GM18868 (cell line): ENCODE data around the gene LRRC61.

Experiments
- ATAC-seq: cut with Tn5 transposase; IDR thresholded peaks from one replicate; pipeline ENCODE4 v1.9.1; 2021; ENCODE audit warnings: mild to moderate bottlenecking, moderate library complexity; ENCODE audit not compliant: unreplicated experiment

LRRC61 gene

DNA sequence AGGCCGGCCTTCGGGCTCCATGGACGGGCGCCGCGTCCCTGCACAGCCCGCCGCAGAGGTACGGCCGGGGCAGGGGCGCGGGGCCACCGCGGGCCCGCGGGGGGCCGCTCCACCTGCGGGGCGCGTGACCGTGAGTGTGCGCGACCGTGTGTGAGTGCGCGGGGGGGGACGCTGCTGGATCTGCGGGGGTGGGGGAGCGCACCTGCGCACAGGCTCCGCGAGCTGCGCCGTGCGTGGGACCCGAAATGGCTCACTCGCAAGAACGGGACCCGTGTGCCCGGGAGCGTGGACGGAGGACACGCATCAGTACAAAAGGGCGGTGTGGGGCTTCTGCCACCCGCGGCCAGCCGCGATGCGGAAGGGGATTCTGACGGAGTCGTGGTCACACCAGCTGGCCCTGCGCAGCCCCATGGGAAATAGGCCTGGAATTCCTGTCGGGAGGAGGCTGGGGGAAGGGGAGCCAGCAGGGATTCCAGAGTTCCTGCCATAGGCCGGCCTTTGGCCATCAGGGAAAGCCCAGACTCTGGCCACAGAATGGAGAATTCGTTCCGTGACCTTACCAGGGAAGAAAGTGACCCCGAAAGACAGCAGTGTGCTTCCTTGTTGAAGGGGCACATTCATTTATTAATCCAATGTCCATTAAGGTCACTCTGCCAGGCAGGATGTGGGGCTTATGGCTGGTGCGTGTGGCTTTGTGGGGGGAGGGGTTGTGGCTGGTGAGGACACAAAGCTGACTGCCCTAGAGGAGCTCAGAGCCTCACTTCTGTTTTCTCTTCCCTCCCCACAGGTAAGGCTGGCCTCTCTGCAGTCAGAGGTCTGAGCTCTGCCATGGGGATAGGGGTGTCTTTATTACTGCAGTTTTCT, 46.0 kb downstream of the LRRC61 start:
- ATAC-seq = peak; percentile 19

DNA sequence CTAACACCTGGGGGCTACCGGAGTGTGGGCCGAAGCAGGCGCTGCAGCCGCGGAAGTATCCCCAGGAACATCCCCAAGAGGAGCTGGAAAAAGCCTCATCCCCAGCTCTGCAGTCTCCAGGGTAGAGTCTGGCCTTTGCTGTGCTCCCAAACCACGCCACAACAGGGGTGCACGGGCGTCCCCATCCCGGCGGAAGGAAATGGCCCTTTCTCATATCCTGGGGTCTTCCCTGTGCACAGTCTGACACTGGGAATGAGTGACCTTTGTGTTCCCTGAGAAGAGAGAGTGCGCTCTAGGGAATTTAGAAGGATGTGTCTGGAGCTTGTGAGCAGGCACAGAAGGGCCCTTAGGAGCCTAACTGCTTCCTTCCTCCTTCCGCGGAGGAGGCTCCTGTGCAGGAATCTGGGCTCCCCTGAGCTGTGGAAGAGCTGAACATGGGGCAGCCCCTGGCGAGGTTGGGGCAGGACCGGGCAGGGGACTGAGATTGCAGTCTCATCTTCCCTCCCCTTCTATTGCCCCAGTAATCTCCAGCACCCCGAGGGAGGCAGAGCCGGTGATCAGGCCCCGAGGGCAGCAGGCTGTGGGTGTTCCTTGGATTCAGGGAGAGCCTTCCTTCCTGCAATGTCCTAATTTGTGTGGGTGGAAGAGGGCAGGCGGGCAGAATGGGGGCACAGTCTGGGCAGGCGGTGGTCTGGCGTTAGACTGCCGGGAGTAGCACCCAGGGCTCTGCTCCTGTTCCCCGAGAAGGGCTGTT, 46.8 kb downstream of the LRRC61 start:
- ATAC-seq = no peak

DNA sequence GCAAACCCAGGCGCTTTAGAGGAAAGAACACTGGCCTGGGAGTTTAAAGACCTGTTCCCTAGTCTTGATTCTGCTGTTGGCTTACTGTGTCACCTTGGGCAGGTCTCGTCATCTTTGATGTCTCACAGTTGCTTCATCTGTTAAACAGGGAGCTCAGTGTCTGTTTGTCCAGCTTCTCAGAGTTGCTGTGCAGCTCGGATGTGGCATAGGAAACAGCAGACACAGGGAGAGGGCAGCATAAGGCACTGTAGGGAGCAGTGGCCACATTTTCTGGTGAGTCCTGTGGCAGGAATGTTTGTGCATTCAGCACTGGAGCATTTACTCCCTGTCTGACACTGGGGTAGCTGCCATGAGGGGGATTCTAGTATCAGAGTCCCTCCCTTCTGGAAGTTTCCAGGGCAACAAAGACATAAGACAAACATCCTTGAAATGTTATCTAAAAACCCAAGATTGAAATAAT, 47.5 kb downstream of the LRRC61 start:
- ATAC-seq = no peak

DNA sequence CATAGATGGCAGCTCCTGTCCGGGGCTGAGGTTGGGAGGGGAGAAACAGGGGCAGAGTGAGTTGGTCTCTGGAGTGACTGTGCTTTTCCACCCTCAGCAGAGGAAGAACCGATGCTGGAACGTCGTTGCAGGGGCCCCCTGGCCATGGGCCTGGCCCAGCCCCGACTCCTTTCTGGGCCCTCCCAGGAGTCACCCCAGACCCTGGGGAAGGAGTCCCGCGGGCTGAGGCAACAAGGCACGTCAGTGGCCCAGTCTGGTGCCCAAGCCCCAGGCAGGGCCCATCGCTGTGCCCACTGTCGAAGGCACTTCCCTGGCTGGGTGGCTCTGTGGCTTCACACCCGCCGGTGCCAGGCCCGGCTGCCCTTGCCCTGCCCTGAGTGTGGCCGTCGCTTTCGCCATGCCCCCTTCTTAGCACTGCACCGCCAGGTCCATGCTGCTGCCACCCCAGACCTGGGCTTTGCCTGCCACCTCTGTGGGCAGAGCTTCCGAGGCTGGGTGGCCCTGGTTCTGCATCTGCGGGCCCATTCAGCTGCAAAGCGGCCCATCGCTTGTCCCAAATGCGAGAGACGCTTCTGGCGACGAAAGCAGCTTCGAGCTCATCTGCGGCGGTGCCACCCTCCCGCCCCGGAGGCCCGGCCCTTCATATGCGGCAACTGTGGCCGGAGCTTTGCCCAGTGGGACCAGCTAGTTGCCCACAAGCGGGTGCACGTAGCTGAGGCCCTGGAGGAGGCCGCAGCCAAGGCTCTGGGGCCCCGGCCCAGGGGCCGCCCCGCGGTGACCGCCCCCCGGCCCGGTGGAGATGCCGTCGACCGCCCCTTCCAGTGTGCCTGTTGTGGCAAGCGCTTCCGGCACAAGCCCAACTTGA, 48.2 kb downstream of the LRRC61 start:
- ATAC-seq = no peak

DNA sequence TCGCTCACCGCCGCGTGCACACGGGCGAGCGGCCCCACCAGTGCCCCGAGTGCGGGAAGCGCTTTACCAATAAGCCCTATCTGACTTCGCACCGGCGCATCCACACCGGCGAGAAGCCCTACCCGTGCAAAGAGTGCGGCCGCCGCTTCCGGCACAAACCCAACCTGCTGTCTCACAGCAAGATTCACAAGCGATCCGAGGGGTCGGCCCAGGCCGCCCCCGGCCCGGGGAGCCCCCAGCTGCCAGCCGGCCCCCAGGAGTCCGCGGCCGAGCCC, 48.8 kb downstream of the LRRC61 start:
- no peak for ATAC-seq

DNA sequence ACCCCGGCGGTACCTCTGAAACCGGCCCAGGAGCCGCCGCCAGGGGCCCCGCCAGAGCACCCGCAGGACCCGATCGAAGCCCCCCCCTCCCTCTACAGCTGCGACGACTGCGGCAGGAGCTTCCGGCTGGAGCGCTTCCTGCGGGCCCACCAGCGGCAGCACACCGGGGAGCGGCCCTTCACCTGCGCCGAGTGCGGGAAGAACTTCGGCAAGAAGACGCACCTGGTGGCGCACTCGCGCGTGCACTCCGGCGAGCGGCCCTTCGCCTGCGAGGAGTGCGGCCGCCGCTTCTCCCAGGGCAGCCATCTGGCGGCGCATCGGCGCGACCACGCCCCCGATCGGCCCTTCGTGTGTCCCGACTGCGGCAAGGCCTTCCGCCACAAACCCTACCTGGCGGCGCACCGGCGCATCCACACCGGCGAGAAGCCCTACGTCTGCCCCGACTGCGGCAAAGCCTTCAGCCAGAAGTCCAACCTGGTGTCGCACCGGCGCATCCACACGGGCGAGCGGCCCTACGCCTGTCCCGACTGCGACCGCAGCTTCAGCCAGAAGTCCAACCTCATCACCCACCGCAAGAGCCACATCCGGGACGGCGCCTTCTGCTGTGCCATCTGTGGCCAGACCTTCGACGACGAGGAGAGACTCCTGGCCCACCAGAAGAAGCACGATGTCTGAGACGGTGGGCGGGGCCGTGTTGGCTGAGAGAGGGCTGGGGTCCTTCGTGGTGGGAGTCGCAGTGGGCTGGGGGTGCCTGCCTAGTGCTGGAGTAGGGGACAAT, 49.3 kb downstream of the LRRC61 start:
- no peak for ATAC-seq

DNA sequence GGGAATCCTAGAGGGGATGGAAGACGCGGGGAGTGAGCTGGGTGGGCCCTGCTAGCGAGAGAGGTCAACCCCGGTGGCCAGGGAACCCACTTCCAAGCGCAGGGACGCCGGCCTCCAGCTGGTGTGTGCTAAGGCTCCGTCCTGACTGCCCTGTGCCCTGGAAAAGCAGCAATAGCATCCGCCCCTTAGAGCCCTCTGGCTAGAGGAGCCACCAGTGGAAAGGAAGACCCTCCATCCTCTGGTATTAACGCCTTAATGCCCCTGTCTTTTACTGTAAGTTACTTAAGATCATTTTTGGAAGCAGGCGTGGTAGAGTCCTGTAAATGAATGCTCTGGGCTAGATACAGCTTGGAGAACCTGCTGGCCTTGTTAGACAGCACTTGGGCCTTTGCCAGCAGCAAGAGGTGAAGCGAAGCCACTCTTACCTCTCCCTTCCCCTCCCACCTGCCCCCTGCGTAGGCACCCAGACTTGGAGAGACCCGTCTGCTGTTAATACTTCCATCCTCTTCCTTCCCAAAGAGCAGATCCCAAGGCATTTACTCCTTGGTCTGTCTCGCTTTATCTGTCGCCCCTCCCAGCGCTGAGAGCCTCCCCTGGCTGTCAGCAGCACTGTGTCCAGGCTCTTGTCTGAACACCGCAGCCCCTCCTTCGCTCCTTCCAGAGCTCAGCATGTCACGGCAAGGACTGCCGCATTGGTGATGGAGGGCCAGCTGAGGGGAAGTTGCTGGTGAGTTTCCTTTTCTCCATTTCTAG, 50.1 kb downstream of the LRRC61 start:
- ATAC-seq = no peak

DNA sequence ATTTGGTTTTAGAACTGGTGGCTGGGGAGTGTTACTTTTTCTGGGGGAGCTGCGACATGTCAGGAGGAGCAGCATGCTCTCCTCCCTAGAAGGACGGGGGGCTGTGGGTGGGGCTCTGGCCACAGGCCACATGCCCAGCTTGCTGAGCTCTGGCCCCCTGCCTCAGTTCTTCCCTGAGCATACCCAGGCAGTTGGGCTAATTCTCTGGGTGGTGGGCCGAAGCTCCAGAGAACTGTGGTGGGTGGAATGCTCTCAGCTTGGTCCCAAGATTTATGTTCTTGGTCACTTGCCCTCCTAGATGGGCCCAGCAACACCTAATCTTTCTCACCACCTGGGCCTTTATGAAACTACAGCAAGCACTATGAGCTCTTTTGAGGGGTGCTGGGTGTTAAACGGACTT, 50.9 kb downstream of the LRRC61 start:
- no peak for ATAC-seq

DNA sequence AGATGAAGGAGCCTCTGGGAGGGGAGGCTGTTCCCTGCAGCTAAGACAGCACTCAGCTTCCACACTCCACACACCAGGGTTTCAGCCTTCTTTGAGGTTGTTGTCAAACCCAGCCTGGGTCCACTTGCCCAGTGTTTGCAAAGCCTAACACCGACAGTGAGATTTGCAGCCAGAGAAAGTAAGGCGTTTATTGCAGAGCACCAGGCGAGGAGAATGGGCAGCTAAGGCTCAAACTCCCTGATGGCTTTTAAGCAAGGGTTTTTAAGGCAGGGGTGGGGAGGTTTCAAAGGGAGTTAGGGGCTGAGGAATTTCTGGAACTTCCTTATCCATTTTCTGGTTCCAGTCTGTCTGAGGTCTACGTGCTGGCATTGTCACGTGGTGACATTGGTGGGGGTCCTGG, 51.3 kb downstream of the LRRC61 start:
- ATAC-seq = no peak

DNA sequence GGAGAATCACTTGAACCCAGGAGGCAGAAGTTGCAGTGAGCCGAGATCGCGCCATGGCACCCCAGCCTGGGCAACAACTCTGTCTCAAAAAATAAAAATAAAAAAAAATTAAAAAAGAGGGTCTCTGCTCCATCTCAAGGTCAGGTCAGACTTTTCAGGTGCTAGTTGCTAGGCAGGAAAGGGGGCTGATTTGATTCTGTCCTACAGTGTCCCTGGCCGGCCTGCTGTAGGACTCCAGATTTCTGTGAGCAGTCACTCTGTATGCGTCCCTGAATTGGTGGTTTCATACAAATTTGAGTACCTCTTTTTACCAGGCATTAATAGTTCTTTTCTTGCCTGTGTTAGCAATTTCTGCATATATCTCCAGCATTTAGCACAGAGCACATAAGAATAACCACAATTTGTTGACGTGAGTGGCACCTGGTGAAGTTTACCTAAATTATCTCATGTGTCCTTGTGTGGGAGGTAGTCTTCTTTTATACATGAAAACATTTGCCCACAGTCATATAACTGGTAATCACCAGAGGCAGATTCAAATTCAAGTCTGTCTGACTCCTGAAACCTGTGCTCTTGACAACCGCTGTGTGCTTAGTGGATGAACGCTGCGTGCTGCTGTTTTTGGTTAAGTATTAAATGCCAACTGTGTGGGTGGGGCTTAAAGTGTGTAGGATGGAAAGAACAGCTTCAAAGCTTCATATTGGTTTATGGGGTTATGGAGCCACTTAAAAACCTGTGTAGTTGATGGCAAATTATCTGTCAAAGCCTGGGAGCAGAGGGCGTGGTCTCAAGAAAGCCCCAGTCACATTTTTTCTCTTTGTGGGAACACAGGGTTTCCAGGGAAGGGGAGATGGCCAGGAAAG, 52.7 kb downstream of the LRRC61 start:
- ATAC-seq = peak; percentile 24

DNA sequence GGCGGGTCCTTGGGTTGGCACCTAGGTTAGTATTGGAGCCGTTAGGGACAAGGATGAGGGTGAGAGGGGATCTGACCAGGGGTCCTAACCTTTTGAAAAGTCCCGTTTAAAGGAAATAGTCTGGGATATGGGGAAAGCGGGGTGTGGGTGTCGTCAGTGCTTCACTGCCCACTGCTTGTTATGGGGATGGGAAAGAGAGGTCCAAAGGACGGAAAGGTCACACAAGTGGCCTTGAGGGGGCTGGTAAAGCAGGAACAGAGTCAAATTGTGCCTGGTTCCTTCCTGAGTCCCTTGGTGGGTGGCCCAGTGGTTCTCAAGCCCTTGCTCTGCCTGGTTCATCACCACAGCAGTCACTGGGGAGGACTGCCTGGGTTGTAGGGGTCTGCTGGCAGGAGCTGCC, 53.4 kb downstream of the LRRC61 start:
- ATAC-seq = no peak

DNA sequence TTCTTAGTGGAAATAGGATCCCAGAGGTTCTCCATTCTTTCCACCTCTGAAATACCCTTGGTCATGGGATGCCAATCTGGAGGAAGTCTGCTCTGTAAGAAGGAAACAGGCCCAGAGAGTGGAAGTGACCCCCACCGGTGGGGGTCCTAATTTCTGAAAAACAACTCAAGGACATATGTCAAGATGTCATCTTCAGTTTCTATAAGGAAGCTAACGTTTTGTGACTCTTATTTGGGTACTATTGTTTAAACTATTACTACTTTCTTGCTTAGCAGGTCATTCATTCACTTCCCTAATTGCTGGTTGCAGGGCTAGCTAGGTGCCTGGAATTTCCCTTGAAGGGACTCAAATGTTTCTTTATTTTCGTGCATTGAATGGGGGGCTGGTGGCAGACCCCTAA, 54.0 kb downstream of the LRRC61 start:
- ATAC-seq = no peak

DNA sequence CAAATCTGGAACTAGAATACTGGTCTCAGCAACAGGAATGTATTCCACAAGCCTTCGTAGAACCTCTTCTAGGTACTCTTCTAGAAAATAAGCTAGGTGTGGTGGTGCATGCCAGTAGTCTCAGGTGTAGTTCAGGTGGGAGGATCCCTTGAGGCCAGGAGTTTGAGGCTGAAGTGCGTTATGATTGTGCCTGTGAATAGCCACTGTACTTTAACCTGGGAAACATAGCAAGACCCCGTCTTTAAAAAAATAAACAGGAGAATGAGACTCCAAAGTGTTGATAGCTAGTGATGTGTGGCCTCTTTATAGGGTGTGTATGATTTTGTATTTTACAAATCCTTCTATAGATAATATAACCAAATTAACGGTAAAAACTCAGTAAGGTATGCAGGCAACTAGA, 54.5 kb downstream of the LRRC61 start:
- ATAC-seq = no peak

DNA sequence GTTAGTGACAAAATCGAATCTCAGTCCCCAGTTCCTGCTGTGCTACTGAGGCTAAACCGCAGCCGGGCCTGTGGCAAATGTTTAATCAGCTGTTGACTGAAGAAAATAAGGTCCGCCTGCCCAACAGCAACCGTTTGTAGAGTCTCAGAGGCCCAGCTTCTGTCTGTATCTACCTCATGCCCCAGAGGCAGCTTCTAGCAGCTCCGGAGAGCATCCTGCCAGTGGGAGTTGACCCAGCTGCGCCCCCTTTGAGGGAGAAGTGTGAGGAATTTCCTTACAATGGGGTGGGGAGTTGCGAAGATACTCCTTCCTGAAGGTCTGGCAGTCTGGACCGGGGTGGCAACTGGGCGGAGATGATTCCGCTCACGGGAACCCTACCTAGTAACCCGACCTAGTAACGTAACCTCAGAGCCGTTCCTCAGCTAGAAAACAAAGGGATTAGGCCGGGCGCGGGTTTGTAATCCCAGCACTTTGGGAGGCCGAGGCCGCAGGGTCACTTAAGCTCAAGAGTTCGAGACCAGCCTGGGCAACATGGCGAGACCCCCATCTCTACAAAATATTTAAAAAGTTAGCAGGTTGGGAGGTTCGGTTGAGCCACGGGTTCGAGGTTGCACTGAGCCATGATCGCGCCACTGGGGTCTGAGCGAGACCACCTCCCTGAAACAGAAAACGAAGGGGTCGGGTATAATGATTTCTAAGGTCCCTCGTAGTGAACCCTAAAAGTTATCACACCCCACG, 55.1 kb downstream of the LRRC61 start:
- no peak for ATAC-seq

DNA sequence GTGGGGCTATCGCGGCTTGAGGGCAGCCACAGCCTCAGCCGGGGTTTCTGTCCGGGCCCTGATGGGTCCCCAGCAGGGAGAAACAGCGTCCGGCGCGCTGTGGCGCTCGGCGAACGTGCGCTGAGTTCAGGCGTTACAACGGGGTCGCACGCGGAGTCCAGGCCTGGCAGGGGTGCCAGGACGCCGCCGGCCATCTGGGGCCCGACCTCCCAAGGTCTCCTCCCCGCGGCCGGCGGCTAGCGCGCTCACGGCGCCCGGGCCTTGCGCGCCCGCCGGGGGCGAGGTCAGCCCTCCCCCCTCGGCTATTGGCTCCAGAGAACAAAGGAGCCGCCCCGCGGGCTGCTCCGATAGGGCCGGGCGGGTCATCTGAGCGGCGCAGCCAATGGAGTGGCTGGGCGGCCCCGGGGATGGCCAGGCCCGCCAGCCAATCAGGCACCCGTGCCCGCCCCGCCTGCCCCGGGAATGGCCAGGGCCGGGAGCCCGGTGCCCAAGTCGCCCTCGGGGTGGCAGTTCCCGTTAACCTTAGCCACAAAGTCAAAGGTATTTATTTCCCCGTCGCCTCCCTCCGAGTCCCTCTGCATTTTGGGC, 55.8 kb downstream of the LRRC61 start, which contains the start of gene ZNF775:
Gene ZNF775, plus strand, starts transcription at position 478 of the 588 bp plus-strand sequence. CDS start 9,141 bp downstream, outside the sequence.
- ATAC-seq = peak; percentile 76

DNA sequence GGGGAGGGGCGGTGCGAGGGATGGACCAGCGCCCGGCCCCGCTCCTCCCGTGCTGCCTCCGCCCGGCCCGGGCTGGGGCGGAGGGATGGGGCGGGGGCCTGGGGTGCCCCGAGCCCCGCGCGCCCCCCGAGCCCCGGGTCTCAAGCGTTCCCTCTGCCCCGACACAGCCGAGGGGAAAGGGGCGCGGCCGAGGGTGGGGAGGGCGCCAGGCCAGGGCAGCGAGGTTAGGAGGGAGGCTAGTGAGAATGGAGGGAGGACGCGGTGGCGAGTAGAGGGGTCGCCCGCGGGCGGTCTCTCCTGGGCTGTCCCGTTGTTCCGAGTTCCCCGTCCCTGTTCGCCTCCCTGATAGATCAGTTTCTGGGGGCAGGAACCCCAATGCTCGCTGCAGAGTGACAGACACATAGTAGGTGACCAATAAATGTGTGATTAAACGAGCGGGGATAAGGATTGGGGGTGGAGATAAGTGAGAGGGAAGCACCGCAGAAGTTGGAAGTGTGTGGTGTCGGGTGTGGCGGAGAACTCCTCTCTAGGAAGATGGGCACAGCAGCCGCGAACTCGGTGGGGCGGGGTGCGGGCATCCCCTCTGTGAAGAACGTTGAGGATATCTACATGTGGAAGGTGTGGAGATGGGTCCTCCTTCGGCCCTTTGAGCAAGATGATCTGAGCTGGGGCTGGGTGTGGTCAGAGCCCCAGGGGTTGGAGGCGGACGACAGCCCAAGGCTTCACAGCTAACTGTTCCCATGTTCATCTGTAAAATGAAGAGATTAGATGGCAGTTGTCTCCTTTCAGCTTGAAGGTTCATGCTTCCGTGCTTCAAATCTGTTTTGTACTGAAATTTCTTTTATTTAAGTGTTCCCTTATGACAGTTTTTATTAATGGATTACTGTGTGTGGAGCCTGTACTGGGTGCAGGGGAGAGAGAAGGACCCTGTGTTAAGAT, 56.6 kb downstream of the LRRC61 start:
- peak; percentile 20 for ATAC-seq

DNA sequence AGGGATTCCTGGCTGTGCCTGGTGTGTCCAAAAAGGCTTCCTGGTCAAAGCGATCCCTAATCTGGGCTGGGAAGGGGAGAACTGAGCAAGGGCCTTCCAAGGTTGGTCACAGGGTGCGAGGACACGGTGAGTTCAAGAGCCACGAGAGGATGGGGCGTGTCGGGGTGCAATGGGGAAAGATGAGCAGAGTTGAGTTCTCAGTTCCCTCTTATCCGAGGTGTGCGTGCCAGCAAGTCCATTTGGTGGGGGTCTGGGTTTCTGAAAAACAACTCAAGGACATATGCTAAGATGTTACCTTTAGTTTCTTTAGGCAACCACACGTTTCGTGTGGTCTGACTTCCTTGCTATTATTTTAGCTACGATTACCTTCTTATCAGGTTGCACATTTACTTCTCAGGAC, 57.3 kb downstream of the LRRC61 start:
- peak; percentile 18 for ATAC-seq
